ENCODE results near the gene SNCA.

GRCh38 chr4:89751416-89751815 lies 85.5 kb downstream of the SNCA start:
- TF ChIP-seq CTCF (IDR thresholded peaks at IDR 0.05; ENCODE audit: low read depth, low read length) (no peak), POLR2A (IDR thresholded peaks at IDR 0.05; ENCODE audit: extremely low read depth, insufficient read length) (no peak)

Measured in NB4 (cell line).